NB4 (cell line): ENCODE data around the gene PCDHGA11.
"Not testable (repeated sequence)": the region's sequence is repeated elsewhere in the genome, so short reads cannot be mapped to it uniquely, and the experiment has no call there.

Experiments
- TF ChIP-seq, protein P1 (sequence below): IDR thresholded peaks from one replicate; pipeline ENCODE4 v1.5.1; 2012; ENCODE audit warnings: low read depth, low read length
- TF ChIP-seq, protein P2 (sequence below): IDR thresholded peaks from 2 replicates; pipeline ENCODE4 v1.6.1; 2011; ENCODE audit warnings: low read depth, low read length

DNA sequence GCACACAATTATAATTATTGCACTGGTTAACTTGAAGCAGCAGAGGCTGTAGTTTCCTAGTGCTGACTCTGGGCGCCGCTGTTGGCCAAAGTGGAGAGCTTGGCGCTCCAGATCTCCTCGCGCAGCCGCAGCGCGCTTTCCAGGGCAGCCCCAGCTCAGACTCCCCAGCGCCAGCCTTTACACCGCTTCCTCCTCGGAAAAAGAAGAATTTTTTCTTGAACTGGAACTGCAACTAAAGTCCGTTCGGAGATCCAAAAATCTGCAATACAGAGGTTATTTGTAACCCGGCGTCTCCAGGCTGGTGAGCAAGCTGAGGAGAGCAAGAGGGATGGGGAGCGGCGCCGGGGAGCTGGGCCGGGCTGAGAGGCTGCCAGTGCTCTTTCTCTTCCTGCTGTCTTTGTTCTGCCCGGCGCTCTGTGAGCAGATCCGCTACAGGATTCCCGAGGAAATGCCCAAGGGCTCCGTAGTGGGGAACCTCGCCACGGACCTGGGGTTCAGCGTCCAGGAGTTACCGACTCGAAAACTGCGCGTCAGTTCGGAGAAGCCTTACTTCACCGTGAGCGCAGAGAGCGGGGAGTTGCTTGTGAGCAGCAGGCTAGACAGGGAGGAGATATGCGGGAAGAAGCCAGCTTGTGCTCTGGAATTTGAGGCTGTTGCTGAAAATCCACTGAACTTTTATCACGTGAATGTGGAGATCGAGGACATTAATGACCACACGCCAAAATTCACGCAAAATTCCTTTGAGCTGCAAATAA is 33.1 kb upstream of the PCDHGA11 start, which contains the start of gene PCDHGB4:
- TF ChIP-seq, protein P1, sequence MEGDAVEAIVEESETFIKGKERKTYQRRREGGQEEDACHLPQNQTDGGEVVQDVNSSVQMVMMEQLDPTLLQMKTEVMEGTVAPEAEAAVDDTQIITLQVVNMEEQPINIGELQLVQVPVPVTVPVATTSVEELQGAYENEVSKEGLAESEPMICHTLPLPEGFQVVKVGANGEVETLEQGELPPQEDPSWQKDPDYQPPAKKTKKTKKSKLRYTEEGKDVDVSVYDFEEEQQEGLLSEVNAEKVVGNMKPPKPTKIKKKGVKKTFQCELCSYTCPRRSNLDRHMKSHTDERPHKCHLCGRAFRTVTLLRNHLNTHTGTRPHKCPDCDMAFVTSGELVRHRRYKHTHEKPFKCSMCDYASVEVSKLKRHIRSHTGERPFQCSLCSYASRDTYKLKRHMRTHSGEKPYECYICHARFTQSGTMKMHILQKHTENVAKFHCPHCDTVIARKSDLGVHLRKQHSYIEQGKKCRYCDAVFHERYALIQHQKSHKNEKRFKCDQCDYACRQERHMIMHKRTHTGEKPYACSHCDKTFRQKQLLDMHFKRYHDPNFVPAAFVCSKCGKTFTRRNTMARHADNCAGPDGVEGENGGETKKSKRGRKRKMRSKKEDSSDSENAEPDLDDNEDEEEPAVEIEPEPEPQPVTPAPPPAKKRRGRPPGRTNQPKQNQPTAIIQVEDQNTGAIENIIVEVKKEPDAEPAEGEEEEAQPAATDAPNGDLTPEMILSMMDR, result not testable (repeated sequence)
- TF ChIP-seq, protein P2, sequence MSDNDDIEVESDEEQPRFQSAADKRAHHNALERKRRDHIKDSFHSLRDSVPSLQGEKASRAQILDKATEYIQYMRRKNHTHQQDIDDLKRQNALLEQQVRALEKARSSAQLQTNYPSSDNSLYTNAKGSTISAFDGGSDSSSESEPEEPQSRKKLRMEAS, result not testable (repeated sequence)
